ENCODE measurements around the gene MYO10.
A peak's percentile ranks its signal among the peaks of the same experiment; 100 is the strongest.

The MYO10 gene

DNA sequence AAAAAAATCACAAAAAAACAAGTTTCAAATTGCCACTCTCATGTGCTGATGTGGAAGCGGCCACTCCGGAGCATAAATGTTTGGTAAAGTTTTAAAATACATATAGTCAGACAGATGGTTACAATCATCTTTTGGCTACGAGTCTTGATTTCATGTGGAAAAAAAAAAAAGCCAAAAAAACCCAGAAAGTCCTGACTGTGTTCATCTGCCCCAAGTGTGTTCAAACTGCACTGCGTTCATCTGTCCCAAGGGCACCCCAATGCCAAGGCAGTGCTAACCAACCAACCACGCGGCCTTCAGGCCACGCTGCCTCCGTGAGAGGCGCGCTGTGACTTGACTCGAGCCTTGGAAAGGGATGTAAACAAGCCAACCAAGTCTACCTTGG is 127.1 kb downstream of the MYO10 start:
- no peak for DNase-seq

DNA sequence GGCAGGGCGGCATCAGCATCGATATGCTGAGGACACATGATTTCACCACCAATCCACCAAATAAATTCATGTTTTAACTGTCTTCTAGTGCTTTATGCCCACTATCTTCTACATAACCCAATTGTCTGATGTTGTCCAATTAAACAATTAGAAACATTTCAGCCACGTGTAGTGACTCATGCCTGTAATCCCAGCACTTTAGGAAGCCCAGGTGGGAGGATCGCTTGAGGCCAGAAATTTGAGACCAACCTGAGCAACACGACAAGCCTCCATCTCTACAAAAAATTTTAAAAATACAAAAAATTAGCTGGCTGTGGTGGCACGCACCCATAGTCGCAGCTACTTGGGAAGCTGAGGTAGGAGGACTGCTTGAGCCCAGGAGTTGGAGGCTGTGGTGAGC is 128.1 kb downstream of the MYO10 start:
- no peak for DNase-seq

DNA sequence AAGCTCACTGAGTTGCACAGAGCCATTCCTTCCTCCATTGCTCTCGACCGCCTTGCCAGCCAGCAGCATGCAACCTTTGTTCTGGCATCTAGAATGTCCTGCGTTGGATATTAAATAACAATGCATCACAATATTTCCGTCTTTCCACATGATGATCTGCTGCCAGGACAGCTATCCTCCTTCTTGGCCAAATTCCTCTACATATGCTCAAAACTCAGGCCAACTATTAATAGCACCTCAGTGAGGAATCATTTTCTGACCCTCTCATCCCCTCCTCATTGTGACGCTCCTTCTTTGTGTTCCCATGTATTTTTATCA is 128.6 kb downstream of the MYO10 start:
- DNase-seq = no peak

GRCh38 chr5:16806711-16807546 is 129.2 kb downstream of the MYO10 start:
- no peak for DNase-seq

- no peak for DNase-seq
Observed at GRCh38 chr5:16805486-16805885, 130.6 kb downstream of the MYO10 start.

GRCh38 chr5:16803831-16804230 is 132.3 kb downstream of the MYO10 start:
- no peak for DNase-seq

DNA sequence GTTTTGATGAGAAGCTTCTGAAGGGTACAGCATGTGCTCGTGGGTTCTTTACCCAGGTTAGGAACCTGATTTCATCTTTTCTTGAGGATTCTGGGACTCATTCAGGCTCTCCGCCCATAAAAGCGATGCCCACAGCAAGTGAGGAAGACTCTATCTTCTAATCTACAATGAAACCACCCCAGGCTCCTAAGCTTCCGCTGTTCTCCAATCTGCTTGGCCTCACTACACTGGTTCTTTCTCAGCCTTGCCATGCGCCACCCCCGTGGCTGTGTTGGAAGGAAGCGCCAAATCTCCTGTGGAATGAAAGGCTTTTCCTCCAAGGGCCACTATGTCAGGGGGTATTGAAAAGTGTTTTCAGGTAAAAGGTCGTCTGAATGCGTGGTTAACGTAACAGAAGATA is 135.6 kb downstream of the MYO10 start:
- DNase-seq = no peak

DNA sequence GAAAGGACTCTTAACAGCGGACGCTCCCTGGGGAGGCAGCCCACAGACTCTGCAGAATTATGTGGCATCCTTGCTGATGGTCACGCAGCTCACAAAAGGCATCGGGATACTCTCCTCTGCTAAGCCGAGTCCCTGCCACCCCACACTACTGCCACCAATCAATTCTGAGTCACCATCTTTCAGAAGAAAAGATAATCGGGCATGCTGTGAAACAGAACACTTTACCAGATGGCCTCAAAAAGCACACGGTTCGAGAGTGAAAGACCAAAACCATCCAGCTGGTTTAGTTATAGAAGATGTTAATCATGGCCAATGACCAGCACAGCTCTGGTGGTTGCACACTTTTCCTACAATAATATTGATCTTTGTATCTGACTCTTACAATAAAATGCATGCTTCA is 136.3 kb downstream of the MYO10 start:
- no peak for DNase-seq

- DNase-seq = no peak
Observed at GRCh38 chr5:16797951-16798350, 138.1 kb downstream of the MYO10 start.

DNA sequence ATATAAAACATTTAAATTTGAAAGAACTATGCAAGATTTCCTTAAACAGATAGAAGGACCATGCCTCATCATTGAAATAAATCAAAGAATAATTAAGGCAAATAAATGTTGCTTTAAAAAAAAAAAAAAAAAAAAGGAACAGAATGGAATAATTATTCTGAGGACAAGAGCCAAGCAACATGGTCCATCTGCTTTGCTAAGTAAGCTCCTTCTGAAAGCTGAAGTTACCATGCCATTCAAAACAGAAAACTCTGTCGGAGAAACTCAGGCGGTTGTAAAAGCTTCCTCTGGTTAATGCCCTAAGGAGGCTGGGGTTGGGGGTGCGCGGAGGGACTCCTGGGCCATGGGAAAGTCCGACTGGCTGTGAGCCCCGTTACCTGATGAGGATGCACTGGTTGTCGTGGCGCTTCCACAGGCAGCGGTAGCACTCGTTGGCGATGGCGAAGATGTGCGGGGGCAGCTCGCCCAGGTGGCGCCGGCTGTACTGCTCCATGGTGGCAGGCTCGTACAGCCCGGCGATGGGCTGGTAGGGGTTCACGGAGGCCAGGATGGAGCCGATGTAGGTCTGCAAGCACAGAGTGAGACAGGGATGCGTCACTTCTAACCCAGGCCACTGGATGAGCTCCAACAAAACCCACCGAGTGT is 141.7 kb downstream of the MYO10 start:
- no peak for DNase-seq

GRCh38 chr5:16792598-16793275 is 143.4 kb downstream of the MYO10 start:
- no peak for DNase-seq

DNA sequence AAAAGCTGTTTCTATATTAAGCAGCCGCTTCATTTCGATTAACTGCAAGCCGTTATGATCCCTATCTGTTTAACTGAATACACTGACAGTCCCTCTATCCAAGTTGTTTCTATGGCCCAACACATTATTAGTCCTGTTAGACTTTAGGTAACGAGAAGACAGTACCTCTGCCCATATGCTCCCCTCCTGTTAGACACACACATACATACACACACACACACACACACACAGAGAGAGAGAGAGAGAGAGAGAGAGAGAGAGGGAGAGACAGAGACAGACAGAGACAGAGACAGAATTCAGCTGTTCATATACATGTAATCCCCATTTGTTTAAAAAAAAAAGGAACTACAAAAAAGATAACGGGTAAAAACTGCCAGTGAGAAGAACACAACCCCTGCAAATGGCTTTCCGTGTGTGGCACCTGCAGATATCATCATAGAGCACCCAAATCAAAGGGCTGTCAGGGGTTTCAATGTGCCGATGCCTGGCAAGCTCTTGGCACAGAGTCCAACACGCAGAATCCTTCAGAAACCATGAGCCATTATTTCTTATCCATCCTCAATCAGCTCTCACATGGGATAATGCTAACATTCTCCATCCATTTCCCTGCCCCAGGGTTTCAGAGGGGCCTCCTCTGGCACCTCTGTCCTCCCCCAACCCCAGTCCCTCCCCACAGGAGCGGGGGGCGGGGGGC is 144.0 kb downstream of the MYO10 start:
- no peak for DNase-seq

- no peak for DNase-seq
Observed at GRCh38 chr5:16791036-16791705, 144.9 kb downstream of the MYO10 start.

DNA sequence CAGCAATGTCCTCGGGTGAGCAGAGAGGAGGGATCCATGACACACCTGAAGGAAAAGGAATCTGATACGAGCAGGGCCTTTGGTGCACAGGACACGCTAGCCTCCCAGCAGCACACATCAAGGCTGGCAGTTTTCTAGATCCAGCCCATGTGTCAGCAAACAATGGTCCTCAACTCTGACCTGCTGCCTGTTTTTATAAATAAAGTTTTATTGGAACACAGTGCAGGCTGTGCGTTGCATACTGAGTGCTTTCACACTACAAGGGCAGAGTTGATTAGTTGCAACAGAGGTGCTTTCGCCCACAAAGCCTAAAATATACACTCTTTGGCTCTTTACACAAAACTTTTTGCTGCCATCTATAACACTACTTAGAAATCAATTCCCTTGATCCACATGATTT is 147.1 kb downstream of the MYO10 start:
- DNase-seq = no peak

- DNase-seq = no peak
Observed at GRCh38 chr5:16787278-16787677, 148.8 kb downstream of the MYO10 start.

- DNase-seq = peak; percentile 57
Observed at GRCh38 chr5:16784843-16785791, 151.0 kb downstream of the MYO10 start.

GRCh38 chr5:16784088-16784487 is 152.0 kb downstream of the MYO10 start:
- DNase-seq = no peak

DNA sequence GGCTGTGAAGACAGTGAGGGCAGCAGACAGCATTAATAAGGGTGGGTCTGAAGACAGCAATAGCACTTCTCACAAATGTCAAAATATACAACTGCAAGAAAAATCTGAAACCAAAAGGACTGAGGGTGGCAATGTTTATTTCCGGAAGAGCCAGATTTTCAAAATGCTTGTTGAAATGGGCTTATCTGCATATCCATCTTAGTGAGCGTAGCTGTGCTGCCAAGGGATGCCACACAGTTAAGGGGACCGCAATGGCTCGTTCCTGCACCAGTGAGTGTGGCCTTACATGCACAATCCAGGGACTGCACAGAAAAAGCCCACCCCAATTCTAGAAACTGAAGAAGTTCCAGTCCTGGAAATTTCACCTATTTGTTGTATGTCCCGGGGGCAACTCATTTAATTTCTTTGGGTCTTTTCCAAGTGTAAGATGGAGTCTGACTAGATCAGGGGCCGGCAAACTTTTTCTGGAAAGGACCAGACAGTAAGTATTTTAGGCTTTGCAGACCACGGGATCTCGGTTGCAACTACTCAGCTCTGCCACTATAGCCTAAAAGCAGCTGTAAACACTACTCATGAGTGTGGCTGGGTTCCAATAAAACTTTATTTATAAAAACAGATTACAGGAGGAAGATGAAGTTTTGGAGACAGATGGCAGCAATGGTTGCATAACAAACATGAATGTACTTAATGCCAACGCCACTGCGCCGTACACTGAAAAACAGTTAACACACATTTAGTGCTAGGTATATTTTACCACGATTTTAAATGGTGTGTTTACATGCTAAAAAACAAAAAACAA is 154.1 kb downstream of the MYO10 start:
- no peak for DNase-seq

- DNase-seq = no peak
Observed at GRCh38 chr5:16780325-16780724, 155.8 kb downstream of the MYO10 start.

DNA sequence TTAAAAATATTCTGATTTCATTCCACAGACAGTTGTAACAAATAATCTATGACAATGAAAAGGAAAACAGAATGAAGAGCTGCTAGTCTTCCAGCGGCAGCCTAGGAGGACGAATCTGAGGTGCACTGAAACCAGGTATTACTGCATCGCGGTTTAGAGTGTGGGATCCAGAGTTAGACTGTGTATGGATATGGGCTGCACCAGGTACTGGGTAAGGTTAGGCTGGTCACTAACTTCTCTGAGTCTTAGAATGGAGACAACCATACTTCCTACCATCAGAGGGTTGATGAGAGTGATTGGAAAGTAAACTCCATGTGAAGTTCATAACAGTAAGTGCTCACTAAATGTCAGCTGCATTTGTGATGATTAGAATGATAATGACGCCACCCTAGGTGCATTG is 158.7 kb downstream of the MYO10 start:
- DNase-seq = no peak
